ENCODE measurements around the gene GCLM. TPM values are rescaled to one million over a fixed set of nuclear protein-coding genes. Genes with fewer than 3 reads are reported as not detected.
A peak's percentile ranks its signal among the peaks of the same experiment; 100 is the strongest.
"Not testable (repeated sequence)": the region's sequence is repeated elsewhere in the genome, so short reads cannot be mapped to it uniquely, and the experiment has no call there.

The GCLM gene
- total RNA-seq = 10 to 100 TPM; 20.4 to 22.0 TPM

- H3K27ac Mint-ChIP-seq = peak within 1 kb of the TSS; percentile 88
- peaks cover 14% of the 10 kb centered on the region for H3K27me3 Mint-ChIP-seq
- H3K36me3 Mint-ChIP-seq = no peaks in the 10 kb centered on the region
- DNase-seq = peak; percentile 96
- H3K4me1 Mint-ChIP-seq = peaks cover 31% of the 10 kb centered on the region
- H3K9me3 Mint-ChIP-seq = peaks cover 2% of the 10 kb centered on the region
- ATAC-seq (ENCODE audit: low read depth) = peak; percentile 93
- peak within 1 kb of the TSS; percentile 91 for H3K4me3 Mint-ChIP-seq
- POLR2A ChIA-PET = interaction anchor here (0.7 to 2.7 kb wide), 4 partner anchors 30 to 867 kb away, joined by 3 to 21 read pairs (median 5); partner anchors contain the start of gene DNTTIP2
These were observed at the start of gene GCLM for GRCh38 chr1:93909146-93910050. TSS of gene GCLM (minus strand) at chr1:93909430. CDS start at chr1:93909163, 267 bp downstream.

- ATAC-seq (ENCODE audit: low read depth) (no peak), DNase-seq (no peak)
- Mint-ChIP-seq H3K9me3 (peaks cover 18% of the 10 kb centered on the region), H3K4me3 (no peak overlapping the region), H3K4me1 (no peaks in the 10 kb centered on the region), H3K36me3 (no peaks in the 10 kb centered on the region), H3K27ac (no peak overlapping the region), H3K27me3 (peaks cover 2% of the 10 kb centered on the region)
- POLR2A ChIA-PET = no interaction called here
These were observed 49.5 kb upstream of the GCLM start for GRCh38 chr1:93958726-93959100.

- H3K4me3 Mint-ChIP-seq = no peak overlapping the region
- H3K4me1 Mint-ChIP-seq = no peaks in the 10 kb centered on the region
- ATAC-seq (ENCODE audit: low read depth) (no peak), DNase-seq (no peak)
- H3K27ac Mint-ChIP-seq = no peak overlapping the region
- no peaks in the 10 kb centered on the region for H3K36me3 Mint-ChIP-seq
- peaks cover 3% of the 10 kb centered on the region for H3K27me3 Mint-ChIP-seq
- POLR2A ChIA-PET = no interaction called here
- peaks cover 18% of the 10 kb centered on the region for H3K9me3 Mint-ChIP-seq
These were observed 48.9 kb upstream of the GCLM start for GRCh38 chr1:93958032-93958725.

GRCh38 chr1:93955765-93956164, 46.5 kb upstream of the GCLM start:
- Mint-ChIP-seq H3K9me3 (peaks cover 27% of the 10 kb centered on the region), H3K36me3 (no peaks in the 10 kb centered on the region), H3K27ac (no peak overlapping the region), H3K27me3 (peaks cover 3% of the 10 kb centered on the region), H3K4me3 (no peak overlapping the region), H3K4me1 (no peaks in the 10 kb centered on the region)
- POLR2A ChIA-PET = no interaction called here
- no peak for DNase-seq
- no peak for ATAC-seq (ENCODE audit: low read depth)

- peaks cover 14% of the 10 kb centered on the region for H3K9me3 Mint-ChIP-seq
- ATAC-seq (ENCODE audit: low read depth); H3K36me3 Mint-ChIP-seq; H3K27ac Mint-ChIP-seq; H3K4me3 Mint-ChIP-seq; DNase-seq; POLR2A ChIA-PET; H3K4me1 Mint-ChIP-seq: not testable (repeated sequence)
- H3K27me3 Mint-ChIP-seq = peaks cover 22% of the 10 kb centered on the region
These were observed 37.9 kb upstream of the GCLM start for GRCh38 chr1:93947002-93947686.

- H3K36me3 Mint-ChIP-seq = no peaks in the 10 kb centered on the region
- DNase-seq = no peak
- no peaks in the 10 kb centered on the region for H3K4me1 Mint-ChIP-seq
- peaks cover 7% of the 10 kb centered on the region for H3K9me3 Mint-ChIP-seq
- H3K27me3 Mint-ChIP-seq = peaks cover 9% of the 10 kb centered on the region
- H3K4me3 Mint-ChIP-seq = no peak overlapping the region
- POLR2A ChIA-PET = no interaction called here
- H3K27ac Mint-ChIP-seq = no peak overlapping the region
- ATAC-seq (ENCODE audit: low read depth) = no peak
These were observed 29.4 kb upstream of the GCLM start for GRCh38 chr1:93938461-93939145.

GRCh38 chr1:93937997-93938396, 28.8 kb upstream of the GCLM start:
- Mint-ChIP-seq H3K4me3 (no peak overlapping the region), H3K36me3 (no peaks in the 10 kb centered on the region), H3K27ac (no peak overlapping the region), H3K9me3 (peaks cover 7% of the 10 kb centered on the region), H3K27me3 (peaks cover 9% of the 10 kb centered on the region), H3K4me1 (no peaks in the 10 kb centered on the region)
- no peak for DNase-seq
- POLR2A ChIA-PET = no interaction called here
- ATAC-seq (ENCODE audit: low read depth) = no peak

- H3K27me3 Mint-ChIP-seq = peaks cover 8% of the 10 kb centered on the region
- H3K36me3 Mint-ChIP-seq = no peaks in the 10 kb centered on the region
- POLR2A ChIA-PET = no interaction called here
- no peak overlapping the region for H3K27ac Mint-ChIP-seq
- ATAC-seq (ENCODE audit: low read depth) (no peak), DNase-seq (no peak)
- no peaks in the 10 kb centered on the region for H3K4me1 Mint-ChIP-seq
- peaks cover 5% of the 10 kb centered on the region for H3K9me3 Mint-ChIP-seq
- no peak overlapping the region for H3K4me3 Mint-ChIP-seq
These were observed 16.0 kb upstream of the GCLM start for GRCh38 chr1:93925206-93925605.

GRCh38 chr1:93919780-93920179, 10.6 kb upstream of the GCLM start:
- POLR2A ChIA-PET = no interaction called here
- DNase-seq (no peak), ATAC-seq (ENCODE audit: low read depth) (no peak)
- no peaks in the 10 kb centered on the region for H3K4me1 Mint-ChIP-seq
- no peak overlapping the region for H3K4me3 Mint-ChIP-seq
- no peak overlapping the region for H3K27ac Mint-ChIP-seq
- no peaks in the 10 kb centered on the region for H3K9me3 Mint-ChIP-seq
- no peaks in the 10 kb centered on the region for H3K36me3 Mint-ChIP-seq
- peaks cover 3% of the 10 kb centered on the region for H3K27me3 Mint-ChIP-seq

GRCh38 chr1:93917302-93917701, 8.1 kb upstream of the GCLM start:
- no peak for ATAC-seq (ENCODE audit: low read depth)
- Mint-ChIP-seq H3K27ac (no peak overlapping the region), H3K27me3 (peaks cover 17% of the 10 kb centered on the region), H3K36me3 (no peaks in the 10 kb centered on the region), H3K9me3 (no peaks in the 10 kb centered on the region), H3K4me3 (no peak overlapping the region), H3K4me1 (no peaks in the 10 kb centered on the region)
- POLR2A ChIA-PET = no interaction called here
- no peak for DNase-seq

- H3K4me3 Mint-ChIP-seq, H3K27ac Mint-ChIP-seq: not testable (repeated sequence)
- peaks cover 17% of the 10 kb centered on the region for H3K27me3 Mint-ChIP-seq
These were observed 1.6 kb upstream of the GCLM start for GRCh38 chr1:93910880-93911279.

GRCh38 chr1:93910305-93910704, 1.1 kb upstream of the GCLM start:
- H3K4me3 Mint-ChIP-seq = peak overlapping the region; percentile 89
- H3K9me3 Mint-ChIP-seq = peaks cover 2% of the 10 kb centered on the region
- H3K4me1 Mint-ChIP-seq = peaks cover 25% of the 10 kb centered on the region
- DNase-seq = no peak
- peak overlapping the region; percentile 88 for H3K27ac Mint-ChIP-seq
- H3K36me3 Mint-ChIP-seq = no peaks in the 10 kb centered on the region
- POLR2A ChIA-PET = interaction anchor here (0.7 to 2.7 kb wide), 3 partner anchors 31 to 868 kb away, joined by 5 to 21 read pairs (median 5); partner anchors contain the start of gene DNTTIP2
- peaks cover 15% of the 10 kb centered on the region for H3K27me3 Mint-ChIP-seq
- ATAC-seq (ENCODE audit: low read depth) = no peak

More at GRCh38 chr1:93910880-93911279, 1.6 kb upstream of the GCLM start:
- not testable (repeated sequence) for DNase-seq; H3K36me3 Mint-ChIP-seq; ATAC-seq (ENCODE audit: low read depth); H3K9me3 Mint-ChIP-seq
- H3K4me1 Mint-ChIP-seq = peaks cover 23% of the 10 kb centered on the region
- POLR2A ChIA-PET = interaction anchor here (2.7 kb wide), 1 partner anchor 32 kb away, joined by 21 read pairs; the partner anchor contains the start of gene DNTTIP2
